H1 (cell line): ENCODE measurements around the gene ITPR1. TPM values are rescaled to one million over a fixed set of nuclear protein-coding genes. Genes with fewer than 3 reads are reported as not detected.

Experiments used
- CTCF ChIA-PET: fragments of 300-600 bp; sonication (Branson Sonifier 250); formaldehyde crosslinking; loops from one replicate; lab custom pipeline; 2021; ENCODE audit not compliant: partially characterized antibody; lab: Charles Lee
- POLR2A ChIA-PET: fragments of 300-600 bp; sonication (Branson Sonifier 250); formaldehyde crosslinking; loops from one replicate; lab custom pipeline; 2021; ENCODE audit warnings: inconsistent platforms; ENCODE audit not compliant: partially characterized antibody; lab: Charles Lee
- DNase-seq, 2 experiments: peaks; one replicate each; pipeline versions ENCODE4 v3.0.0 to v3.0.0-alpha.2; 2010 to 2022; ENCODE audit warnings: low spot score in 2 of 2, low read depth in 1 of 2, mixed read lengths in 1 of 2
- FAIRE-seq: peaks from 2 replicates; lab custom pipeline; 2011; peaks lifted over from hg19 to GRCh38; lab: Jason Lieb, UNC
- H2AFZ ChIP-seq: 2 replicates; pipeline ENCODE4 v1.8.1; 2012; ENCODE audit warnings: low read length, inconsistent platforms
- H2AK5ac ChIP-seq: 2 replicates; pipeline ENCODE4 v1.6.1; 2013; ENCODE audit warnings: low read depth, low read length
- H2BK120ac ChIP-seq: replicated peaks from 2 replicates; pipeline ENCODE3; 2013; ENCODE audit warnings: low read depth, low read length, inconsistent platforms
- H2BK12ac ChIP-seq: 2 replicates; pipeline ENCODE4 v1.6.1; 2013; ENCODE audit warnings: low read depth, low read length
- H2BK15ac ChIP-seq: 2 replicates; pipeline ENCODE4 v1.6.1; 2013; ENCODE audit warnings: low read length
- H2BK20ac ChIP-seq: 2 replicates; pipeline ENCODE4 v1.6.1; 2013; ENCODE audit warnings: low read length
- H2BK5ac ChIP-seq: 2 replicates; pipeline ENCODE4 v1.6.1; 2013; ENCODE audit warnings: low read depth, low read length
- H3K14ac ChIP-seq: 2 replicates; pipeline ENCODE4 v1.6.1; 2013; ENCODE audit warnings: inconsistent platforms; ENCODE audit not compliant: insufficient read length
- H3K18ac ChIP-seq: 2 replicates; pipeline ENCODE4 v1.6.1; 2013; ENCODE audit warnings: low read length; ENCODE audit errors: extremely low read depth
- H3K23ac ChIP-seq: 2 replicates; pipeline ENCODE4 v1.6.1; 2013; ENCODE audit warnings: inconsistent platforms; ENCODE audit not compliant: insufficient read length
- H3K23me2 ChIP-seq: 2 replicates; pipeline ENCODE4 v1.6.1; 2013; ENCODE audit warnings: low read depth, low read length
- H3K27ac ChIP-seq: 2 replicates; pipeline ENCODE4 v1.6.1; 2011; ENCODE audit warnings: low read depth, low read length, inconsistent platforms
- H3K27me3 ChIP-seq, 4 experiments: replicated peaks in 1 of 4; 1 replicate in 1 of 4; 2 replicates in 3 of 4; pipeline versions ENCODE4 v1.6.1 to v1.8.1; 2011 to 2013; ENCODE audit warnings: low read length in 3 of 4, mild to moderate bottlenecking in 3 of 4, inconsistent platforms in 2 of 4, mixed read lengths in 2 of 4, moderate library complexity in 1 of 4; ENCODE audit not compliant: control insufficient read depth in 3 of 4, insufficient read depth in 3 of 4; ENCODE audit errors: extremely low read depth in 1 of 4
- H3K36me3 ChIP-seq, 4 experiments: 2 replicates each; pipeline versions ENCODE4 v1.6.1 to v1.8.1; 2011 to 2013; ENCODE audit warnings: mild to moderate bottlenecking in 4 of 4, low read length in 3 of 4, moderate library complexity in 2 of 4, control low read depth in 1 of 4, inconsistent platforms in 1 of 4; ENCODE audit not compliant: insufficient read depth in 4 of 4, control insufficient read depth in 2 of 4
- H3K4ac ChIP-seq: replicated peaks from 2 replicates; pipeline ENCODE3; 2013; ENCODE audit warnings: low read length, low read depth, mixed read lengths, inconsistent platforms; ENCODE audit not compliant: insufficient read length
- H3K4me1 ChIP-seq, 4 experiments: replicated peaks in 1 of 4; 1 replicate in 1 of 4; 2 replicates in 3 of 4; pipeline versions ENCODE4 v1.6.1 to v1.8.1; 2011 to 2013; ENCODE audit warnings: low read length in 3 of 4, inconsistent platforms in 2 of 4, mixed read lengths in 1 of 4; ENCODE audit not compliant: insufficient read depth in 4 of 4, control insufficient read depth in 3 of 4
- H3K4me2 ChIP-seq, 2 experiments: 2 replicates each; pipeline versions ENCODE4 v1.6.1 to v1.8.1; 2011 to 2013; ENCODE audit warnings: low read depth in 2 of 2, low read length in 2 of 2, control low read depth in 1 of 2, inconsistent platforms in 1 of 2, mild to moderate bottlenecking in 1 of 2; ENCODE audit not compliant: insufficient read depth in 1 of 2
- H3K4me3 ChIP-seq, 4 experiments: fragments of 200-600, 300-600 bp in 1 of 4; sonication (generic), shearing (Covaris generic), sonication (Bioruptor Twin) in 1 of 4; 2 replicates each; pipeline versions ENCODE4 v1.5.1 to v1.8.1; 2011 to 2016; ENCODE audit warnings: low read length in 4 of 4, low read depth in 3 of 4, control low read depth in 2 of 4, inconsistent platforms in 2 of 4, mild to moderate bottlenecking in 2 of 4, mixed read lengths in 1 of 4, moderate library complexity in 1 of 4; ENCODE audit not compliant: insufficient read depth in 2 of 4; ENCODE audit errors: extremely low read depth in 1 of 4
- H3K56ac ChIP-seq: replicated peaks from 2 replicates; pipeline ENCODE3; 2013; ENCODE audit warnings: low read depth, mild to moderate bottlenecking, mixed read lengths, low read length, inconsistent platforms; ENCODE audit not compliant: insufficient read length
- H3K79me1 ChIP-seq: 2 replicates; pipeline ENCODE4 v1.6.1; 2013; ENCODE audit warnings: low read depth, low read length, control low read depth
- H3K79me2 ChIP-seq, 2 experiments: 2 replicates each; pipeline versions ENCODE4 v1.6.1 to v1.8.1; 2012 to 2013; ENCODE audit warnings: low read length in 2 of 2, mild to moderate bottlenecking in 2 of 2, inconsistent platforms in 1 of 2; ENCODE audit not compliant: insufficient read depth in 2 of 2, control insufficient read depth in 1 of 2
- H3K9ac ChIP-seq, 4 experiments: replicated peaks in 1 of 4; 1 replicate in 1 of 4; 2 replicates in 3 of 4; pipeline versions ENCODE4 v1.6.1 to v1.8.1; 2011 to 2013; ENCODE audit warnings: low read depth in 3 of 4, low read length in 3 of 4, control low read depth in 2 of 4, mild to moderate bottlenecking in 2 of 4, moderate library complexity in 2 of 4, inconsistent platforms in 1 of 4; ENCODE audit errors: extremely low read depth in 1 of 4
- H3K9me3 ChIP-seq, 2 experiments: 2 replicates each; pipeline versions ENCODE4 v1.6.1 to v1.8.1; 2012 to 2013; ENCODE audit warnings: mild to moderate bottlenecking in 2 of 2, moderate library complexity in 2 of 2, control low read depth in 1 of 2, inconsistent platforms in 1 of 2, low read depth in 1 of 2, low read length in 1 of 2, mixed read lengths in 1 of 2; ENCODE audit not compliant: insufficient read depth in 2 of 2
- H4K20me1 ChIP-seq, 2 experiments: replicated peaks in 1 of 2; 2 replicates each; pipeline versions ENCODE3 to v1.8.1; 2011 to 2013; ENCODE audit warnings: inconsistent platforms in 2 of 2, low read length in 2 of 2, mild to moderate bottlenecking in 1 of 2; ENCODE audit not compliant: insufficient read depth in 2 of 2, control insufficient read depth in 1 of 2
- H4K5ac ChIP-seq: 2 replicates; pipeline ENCODE4 v1.6.1; 2013; ENCODE audit warnings: low read length, low read depth, mixed read lengths, inconsistent platforms; ENCODE audit not compliant: insufficient read length
- H4K8ac ChIP-seq: 2 replicates; pipeline ENCODE4 v1.8.0; 2013; ENCODE audit warnings: mild to moderate bottlenecking, moderate library complexity, low read length, inconsistent platforms; ENCODE audit not compliant: insufficient read depth; ENCODE audit errors: extremely low read depth
- H4K91ac ChIP-seq: replicated peaks from 2 replicates; pipeline ENCODE3; 2013; ENCODE audit warnings: low read length, mixed read lengths, inconsistent platforms; ENCODE audit not compliant: insufficient read length
- BCL11A ChIP-seq, 2 experiments: IDR thresholded peaks; one replicate each; pipeline ENCODE4 v1.6.1; 2011; ENCODE audit warnings: low read depth in 2 of 2, low read length in 2 of 2, mild to moderate bottlenecking in 2 of 2
- CEBPB ChIP-seq: IDR thresholded peaks from 2 replicates; pipeline ENCODE4 v1.6.1; 2012; ENCODE audit warnings: low read depth, low read length
- E2F6 ChIP-seq: IDR thresholded peaks from 2 replicates; pipeline ENCODE4 v1.6.1; 2012; ENCODE audit warnings: inconsistent platforms
- EP300 ChIP-seq, 2 experiments: IDR thresholded peaks; 1 replicate in 1 of 2; 2 replicates in 1 of 2; pipeline ENCODE4 v1.6.1; 2011 to 2012; ENCODE audit warnings: low read depth in 2 of 2, low read length in 2 of 2, mild to moderate bottlenecking in 2 of 2, borderline replicate concordance in 1 of 2, inconsistent platforms in 1 of 2, moderate library complexity in 1 of 2
- FOSL1 ChIP-seq: IDR thresholded peaks from 2 replicates; pipeline ENCODE4 v1.6.1; 2011; ENCODE audit warnings: mild to moderate bottlenecking, low read depth, low read length, moderate library complexity; ENCODE audit not compliant: insufficient read depth
- MAFK ChIP-seq: IDR thresholded peaks from 2 replicates; pipeline ENCODE4 v1.6.1; 2012; ENCODE audit warnings: low read depth, mild to moderate bottlenecking, improper control_type of control experiment, low read length
- RBBP5 ChIP-seq: IDR thresholded peaks from 2 replicates; pipeline ENCODE4 v1.7.1; 2012; ENCODE audit warnings: low read depth, mild to moderate bottlenecking, inconsistent platforms, low read length, moderate library complexity, borderline replicate concordance
- RNF2 ChIP-seq: fragments of 200-900, 300-1000 bp; sonication (generic); IDR thresholded peaks from 2 replicates; pipeline ENCODE4 v1.7.1; 2016; ENCODE audit warnings: borderline replicate concordance, low read depth, mild to moderate bottlenecking, antibody characterized with exemption, low read length; ENCODE audit not compliant: poor library complexity, severe bottlenecking; ENCODE audit errors: missing control alignments
- RXRA ChIP-seq: IDR thresholded peaks from 2 replicates; pipeline ENCODE4 v1.6.1; 2011; ENCODE audit warnings: low read depth, mild to moderate bottlenecking, low read length, moderate library complexity; ENCODE audit not compliant: insufficient read depth
- SIX5 ChIP-seq: IDR thresholded peaks from 2 replicates; pipeline ENCODE4 v1.6.1; 2011; ENCODE audit warnings: mild to moderate bottlenecking, low read depth, low read length
- SP1 ChIP-seq: IDR thresholded peaks from 2 replicates; pipeline ENCODE4 v1.6.1; 2011; ENCODE audit warnings: low read depth, low read length
- TAF7 ChIP-seq: optimal IDR thresholded peaks from 2 replicates; pipeline ENCODE3; 2011; ENCODE audit warnings: low read depth, mild to moderate bottlenecking, inconsistent platforms, low read length, moderate library complexity, borderline replicate concordance
- WGBS, 2 experiments: shearing (Covaris generic) in 1 of 2; methylation state at CpG; one replicate each; pipeline versions ENCODE4 v1.1.6 to v1.1.7; 2013 to 2015; ENCODE audit warnings: low lambda C conversion rate in 2 of 2, mixed read lengths in 2 of 2, inconsistent platforms in 1 of 2, low coverage in 1 of 2, missing lambda C conversion rate in 1 of 2; ENCODE audit not compliant: insufficient replicate concordance in 2 of 2, insufficient coverage in 1 of 2, insufficient read length in 1 of 2; ENCODE audit errors: extremely low coverage in 1 of 2, missing lambda C conversion rate in 1 of 2; 5-methylcytosine and 5-hydroxymethylcytosine counted together
- polyA plus RNA-seq, 7 experiments: library from polyadenylated mRNA; depleted of rRNA in 3 of 7; stranded (reverse) in 5 of 7; unstranded in 2 of 7; fragments of >200 nt in 5 of 7; fragments of 200-250 nt in 2 of 7; gene quantifications; 1 replicate in 5 of 7; 2 replicates in 1 of 7; 4 replicates in 1 of 7; pipeline versions ENCODE4 v1.2.1 to v1.2.3, GENCODE V29; 2011 to 2013; ENCODE audit warnings: missing spikeins in 2 of 7, mixed read lengths in 2 of 7
- total RNA-seq: library from RNA; stranded (reverse); fragmentation: NEBNext Ultra II Directional; extraction: Animal tissue kit (Norgen Biotek cat#: 25700); gene quantifications from 2 replicates; pipeline ENCODE4 v1.2.1, GENCODE V29; 2021
- TF ChIP-seq, protein P1 (sequence below): IDR thresholded peaks from 2 replicates; pipeline ENCODE4 v1.6.1; 2011; ENCODE audit warnings: low read depth, mild to moderate bottlenecking, low read length; ENCODE audit not compliant: insufficient read depth

ITPR1 gene
- total and polyA plus RNA-seq, 2 of the 8 experiments (the other 6 are each of a cell fraction or from before 2014, with no cell fraction given) = 2.5 to 16.3 TPM

DNA sequence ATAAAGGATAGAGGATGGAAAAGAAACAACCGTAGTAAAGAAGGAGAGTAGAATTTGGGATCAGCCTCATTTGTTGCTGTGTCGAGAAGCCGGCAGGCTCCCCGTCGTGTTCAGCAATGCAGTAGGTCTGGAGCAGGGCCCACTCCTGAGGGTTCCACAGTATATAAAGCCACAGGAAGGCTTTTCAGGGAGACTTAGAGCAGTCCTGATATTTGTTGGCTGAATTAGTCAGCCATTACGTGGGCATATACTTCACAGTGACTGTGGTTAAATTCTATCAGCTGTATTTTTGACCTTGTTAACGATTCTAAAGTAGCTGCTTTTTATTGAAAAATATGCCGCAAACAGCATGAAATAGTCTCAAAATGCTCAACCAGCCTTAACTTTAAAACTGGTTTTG is 149.5 kb downstream of the ITPR1 start:
- H2BK20ac ChIP-seq = no peak overlapping the region
- H3K4ac ChIP-seq = no peak overlapping the region
- H3K27me3 ChIP-seq = no peaks in the 10 kb centered on the region
- H3K18ac ChIP-seq = no peak overlapping the region
- H3K14ac ChIP-seq = no peak overlapping the region
- no peak overlapping the region for H3K4me2 ChIP-seq
- no peak overlapping the region for H3K4me3 ChIP-seq
- no peak overlapping the region for H2BK120ac ChIP-seq
- no peak overlapping the region for H4K8ac ChIP-seq
- H3K9ac ChIP-seq = no peak overlapping the region
- no peak overlapping the region for H4K91ac ChIP-seq
- no peak overlapping the region for H2BK15ac ChIP-seq
- POLR2A ChIA-PET = no interaction called here
- H3K4me1 ChIP-seq = no peaks in the 10 kb centered on the region
- WGBS, 2 experiments = 88% methylated on average over 8 of the region's 8 CpGs; no CpG with 5 or more reads in 1 of the 2 experiments
- no peak overlapping the region for H3K27ac ChIP-seq
- H3K23me2 ChIP-seq = no peaks in the 10 kb centered on the region
- H3K23ac ChIP-seq = no peak overlapping the region
- no peaks in the 10 kb centered on the region for H3K36me3 ChIP-seq
- no peak overlapping the region for H2BK5ac ChIP-seq
- no peak overlapping the region for H2AK5ac ChIP-seq
- H3K79me1 ChIP-seq = no peaks in the 10 kb centered on the region
- H3K9me3 ChIP-seq = no peaks in the 10 kb centered on the region; a peak in 1 of 4 replicates
- H2BK12ac ChIP-seq = no peak overlapping the region
- no peak overlapping the region for H2AFZ ChIP-seq
- FAIRE-seq = no peak
- no peaks in the 10 kb centered on the region for H4K20me1 ChIP-seq
- no peaks in the 10 kb centered on the region for H3K79me2 ChIP-seq
- CTCF ChIA-PET = interaction anchor here (0.6 to 1.5 kb wide), 4 partner anchors 9 to 493 kb away, joined by 3 to 8 read pairs (median 3); no protein-coding TSS in a partner anchor
- H3K56ac ChIP-seq = no peak overlapping the region
- DNase-seq = no peak
- H4K5ac ChIP-seq = no peak overlapping the region
- TF ChIP-seq, protein P1, sequence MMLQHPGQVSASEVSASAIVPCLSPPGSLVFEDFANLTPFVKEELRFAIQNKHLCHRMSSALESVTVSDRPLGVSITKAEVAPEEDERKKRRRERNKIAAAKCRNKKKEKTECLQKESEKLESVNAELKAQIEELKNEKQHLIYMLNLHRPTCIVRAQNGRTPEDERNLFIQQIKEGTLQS = no peak
- TF ChIP-seq BCL11A (IDR thresholded peaks at IDR 0.05; ENCODE audit: low read depth in 2 of 2, low read length in 2 of 2) (no peak), E2F6 (no peak), RNF2 (no peak), CEBPB (no peak), RXRA (no peak), EP300 (IDR thresholded peaks at IDR 0.05; ENCODE audit: borderline replicate concordance in 1 of 2, low read depth in 2 of 2, low read length in 2 of 2) (no peak), MAFK (no peak), FOSL1 (no peak), TAF7 (no peak), SP1 (no peak), SIX5 (no peak), RBBP5 (no peak)
